Measurements from ENCODE around the gene DSCAML1. TPM values are rescaled to one million over a fixed set of nuclear protein-coding genes. Genes with fewer than 3 reads are reported as not detected.
A peak's percentile ranks its signal among the peaks of the same experiment; 100 is the strongest.

Gene DSCAML1
- total RNA-seq, 1 experiment from 2014 or later: 0.03 TPM

DNA sequence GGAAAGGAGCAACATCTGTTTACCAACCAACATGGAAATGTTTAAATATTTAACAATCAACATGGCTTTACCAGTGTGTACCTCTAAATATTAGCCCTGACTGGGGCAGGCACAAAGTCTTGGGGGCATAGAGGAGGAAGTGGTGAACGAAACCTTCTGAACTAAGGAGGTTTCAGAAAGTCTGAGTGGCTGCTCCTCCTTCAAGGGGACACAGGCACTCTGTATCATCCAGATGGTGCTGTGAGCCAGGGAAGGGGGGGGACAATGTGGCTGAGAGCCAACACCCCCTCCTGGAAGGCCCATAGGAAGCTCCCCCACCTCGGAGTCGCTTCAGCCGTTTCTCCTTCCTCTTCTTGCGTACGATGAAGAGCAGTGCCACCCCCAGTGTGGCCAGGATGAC is 361.7 kb downstream of the DSCAML1 start:
- no peaks in the 10 kb centered on the region for H3K36me3 ChIP-seq
- DNase-seq (ENCODE audit: low read depth in 1 of 2, low spot score in 2 of 2): no peak
- H3K4me1 ChIP-seq (replicated peaks): no peaks in the 10 kb centered on the region
- no peaks in the 10 kb centered on the region for H3K9me3 ChIP-seq (replicated peaks)
- no peak overlapping the region for H3K27ac ChIP-seq
- no peak overlapping the region for H3K4me3 ChIP-seq
- no peaks in the 10 kb centered on the region for H3K27me3 ChIP-seq (replicated peaks)

DNA sequence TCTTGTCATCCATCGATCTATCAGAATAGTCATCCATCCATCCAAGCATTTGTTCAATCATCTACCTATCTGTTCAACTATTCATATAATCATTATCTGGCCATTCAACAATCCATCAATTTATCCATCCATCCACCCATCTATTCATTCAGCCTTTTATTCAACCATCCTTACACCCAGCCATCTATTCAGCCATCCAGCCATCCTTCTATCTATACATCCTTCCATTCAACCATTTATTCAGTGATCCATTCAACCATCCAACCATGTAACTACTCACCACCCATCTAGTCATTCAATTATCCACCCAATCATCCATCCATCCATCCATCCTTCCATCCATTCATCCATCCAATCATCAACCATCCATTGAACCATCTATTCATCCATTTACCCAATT is 362.5 kb downstream of the DSCAML1 start:
- no peaks in the 10 kb centered on the region for H3K27me3 ChIP-seq (replicated peaks)
- no peaks in the 10 kb centered on the region for H3K4me1 ChIP-seq (replicated peaks)
- H3K4me3 ChIP-seq: no peak overlapping the region
- no peaks in the 10 kb centered on the region for H3K9me3 ChIP-seq (replicated peaks)
- DNase-seq (ENCODE audit: low read depth in 1 of 2, low spot score in 2 of 2): no peak
- H3K27ac ChIP-seq: no peak overlapping the region
- H3K36me3 ChIP-seq: no peaks in the 10 kb centered on the region

DNA sequence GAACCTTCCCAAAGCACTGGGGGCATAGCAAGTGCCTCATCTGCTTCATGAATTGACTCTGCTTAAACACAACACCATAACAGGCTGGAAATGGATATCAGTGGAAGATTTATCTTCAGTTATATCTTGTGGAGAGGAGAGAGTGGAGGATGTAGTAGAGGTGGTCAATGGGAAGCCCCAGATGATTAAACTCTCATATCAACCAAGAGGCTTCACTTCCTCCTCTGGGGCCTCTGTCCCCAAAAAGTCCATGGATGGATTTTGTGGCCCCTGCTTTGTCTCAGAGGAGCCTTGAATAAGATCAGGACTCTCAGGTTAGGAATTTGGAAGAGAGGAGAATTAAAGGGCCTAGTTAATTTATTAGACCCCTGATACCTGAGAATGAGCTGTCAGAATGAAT is 363.3 kb downstream of the DSCAML1 start:
- Histone ChIP-seq H3K27ac (no peak overlapping the region), H3K9me3 (replicated peaks) (no peaks in the 10 kb centered on the region), H3K27me3 (replicated peaks) (no peaks in the 10 kb centered on the region), H3K4me3 (no peak overlapping the region), H3K36me3 (no peaks in the 10 kb centered on the region), H3K4me1 (replicated peaks) (no peaks in the 10 kb centered on the region)
- no peak for DNase-seq (ENCODE audit: low read depth in 1 of 2, low spot score in 2 of 2)

DNA sequence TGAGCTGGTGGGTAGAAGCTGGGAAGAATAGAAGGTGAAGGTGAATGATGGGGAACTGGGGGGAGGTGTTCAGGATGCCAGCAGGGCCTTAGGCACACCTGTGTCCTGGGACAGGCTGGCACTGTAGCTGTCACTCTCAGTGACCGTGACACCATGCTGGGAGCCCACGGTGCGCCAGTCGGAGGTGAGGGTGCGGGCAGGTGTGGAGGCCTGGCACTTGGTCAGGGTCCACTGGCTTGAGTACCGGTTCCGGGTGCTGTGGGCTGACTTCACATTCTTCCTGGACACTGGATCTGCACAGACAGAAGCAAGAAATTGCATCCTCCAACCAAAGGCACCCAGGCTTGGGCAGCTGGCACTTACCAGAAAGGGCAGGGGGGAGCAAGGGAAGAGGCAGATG is 365.6 kb downstream of the DSCAML1 start:
- no peak overlapping the region for H3K27ac ChIP-seq
- H3K27me3 ChIP-seq (replicated peaks): no peaks in the 10 kb centered on the region

DNA sequence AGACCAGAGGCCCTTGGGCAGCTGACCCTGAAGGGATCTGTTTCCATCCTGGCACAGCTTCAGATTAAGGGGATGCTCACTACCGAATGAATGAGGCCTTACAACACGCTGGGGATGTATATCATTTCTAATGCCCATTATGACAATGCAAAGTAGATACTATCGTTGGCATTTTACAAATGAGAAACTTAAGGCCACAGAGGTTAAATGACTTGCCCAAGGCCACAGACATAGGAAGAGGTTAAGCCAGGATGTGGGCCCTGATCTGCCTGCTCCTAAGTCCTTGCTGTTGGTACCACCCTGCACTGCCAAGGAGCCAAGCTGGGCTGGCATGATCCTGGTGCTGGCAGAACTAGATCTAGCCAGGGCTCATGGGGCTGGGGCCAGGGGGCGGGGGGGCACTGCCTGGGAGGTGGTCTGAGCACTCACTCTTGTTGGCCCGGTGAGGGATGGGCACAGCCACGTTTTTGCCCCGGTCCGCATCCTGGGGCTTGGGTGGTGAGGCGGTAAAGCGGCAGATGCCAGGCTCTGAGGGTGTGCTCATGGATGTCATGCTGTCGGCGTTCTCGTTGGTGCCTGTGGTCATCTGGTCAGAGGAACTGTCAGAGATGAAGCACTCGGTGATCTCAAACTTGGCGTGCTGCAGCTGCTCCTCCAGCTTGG is 366.6 kb downstream of the DSCAML1 start:
- no peaks in the 10 kb centered on the region for H3K9me3 ChIP-seq (replicated peaks)
- H3K27ac ChIP-seq: no peak overlapping the region
- no peaks in the 10 kb centered on the region for H3K4me1 ChIP-seq (replicated peaks)
- no peaks in the 10 kb centered on the region for H3K27me3 ChIP-seq (replicated peaks)
- H3K4me3 ChIP-seq: no peak overlapping the region
- no peaks in the 10 kb centered on the region for H3K36me3 ChIP-seq
- DNase-seq (ENCODE audit: low read depth in 1 of 2, low spot score in 2 of 2): no peak

More for the DNA sequence above, 365.6 kb downstream of the DSCAML1 start:
- Histone ChIP-seq H3K36me3 (no peaks in the 10 kb centered on the region), H3K4me3 (no peak overlapping the region), H3K9me3 (replicated peaks) (no peaks in the 10 kb centered on the region), H3K4me1 (replicated peaks) (no peaks in the 10 kb centered on the region)
- DNase-seq (ENCODE audit: low read depth in 1 of 2, low spot score in 2 of 2): no peak

DNA sequence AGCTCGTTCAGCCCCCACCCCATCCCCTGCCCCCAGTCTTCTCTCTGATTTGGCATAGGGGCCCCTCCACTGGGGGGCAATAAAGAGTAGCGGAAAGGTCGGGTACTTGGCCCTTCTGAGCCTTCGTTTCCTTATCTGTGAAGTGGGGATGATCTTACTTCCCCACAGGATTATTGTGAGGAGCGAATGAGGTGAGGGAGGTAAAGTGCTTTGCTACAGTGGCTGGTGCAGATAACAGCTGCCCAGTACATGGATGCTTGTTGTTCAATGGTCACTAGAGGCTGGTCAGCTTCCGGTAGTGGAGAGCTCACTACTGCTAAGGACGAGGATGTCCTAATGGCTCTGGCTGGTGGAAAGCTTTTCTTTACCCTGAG is 368.2 kb downstream of the DSCAML1 start:
- H3K4me1 ChIP-seq (replicated peaks): no peaks in the 10 kb centered on the region
- H3K27me3 ChIP-seq (replicated peaks): no peaks in the 10 kb centered on the region
- H3K36me3 ChIP-seq: no peaks in the 10 kb centered on the region
- DNase-seq (ENCODE audit: low read depth in 1 of 2, low spot score in 2 of 2): no peak
- H3K4me3 ChIP-seq: no peak overlapping the region
- H3K9me3 ChIP-seq (replicated peaks): no peaks in the 10 kb centered on the region
- H3K27ac ChIP-seq: no peak overlapping the region

DNA sequence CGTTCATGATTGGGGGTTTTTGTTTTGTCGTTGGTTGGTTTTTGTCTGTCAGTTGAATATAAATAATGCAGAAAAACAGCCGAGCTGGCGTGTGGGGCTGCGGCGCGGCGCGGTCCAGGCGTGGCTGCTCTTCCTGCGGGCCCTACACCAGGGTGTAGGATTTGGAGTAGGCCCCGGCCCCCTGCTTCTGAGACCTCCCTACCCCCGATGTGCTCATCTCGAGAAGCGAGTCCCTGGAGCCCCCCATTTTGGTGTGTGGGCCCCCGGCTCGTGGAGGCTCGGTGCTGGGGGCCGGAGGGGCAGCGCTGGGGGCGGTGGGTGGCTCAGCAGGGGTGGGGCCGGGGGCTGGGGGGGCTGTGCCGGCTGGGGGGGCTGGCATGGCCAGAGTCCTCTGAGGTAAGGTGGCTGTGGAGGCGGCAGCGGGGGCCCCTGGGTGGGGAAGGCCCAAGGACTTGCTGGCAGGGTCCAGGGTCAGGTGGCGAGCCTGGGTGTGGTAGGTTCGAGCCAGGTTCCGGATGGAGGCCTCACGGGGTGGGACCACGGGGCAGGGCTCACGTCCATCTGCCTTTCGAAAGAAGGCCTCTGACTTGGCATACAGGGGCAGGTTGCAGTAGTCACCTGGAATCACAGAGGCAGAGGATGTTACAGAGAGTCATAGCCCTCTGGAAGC is 368.7 kb downstream of the DSCAML1 start:
- Histone ChIP-seq H3K27me3 (replicated peaks) (no peaks in the 10 kb centered on the region), H3K27ac (no peak overlapping the region), H3K4me1 (replicated peaks) (no peaks in the 10 kb centered on the region), H3K9me3 (replicated peaks) (no peaks in the 10 kb centered on the region), H3K4me3 (no peak overlapping the region), H3K36me3 (no peaks in the 10 kb centered on the region)
- no peak for DNase-seq (ENCODE audit: low read depth in 1 of 2, low spot score in 2 of 2)

DNA sequence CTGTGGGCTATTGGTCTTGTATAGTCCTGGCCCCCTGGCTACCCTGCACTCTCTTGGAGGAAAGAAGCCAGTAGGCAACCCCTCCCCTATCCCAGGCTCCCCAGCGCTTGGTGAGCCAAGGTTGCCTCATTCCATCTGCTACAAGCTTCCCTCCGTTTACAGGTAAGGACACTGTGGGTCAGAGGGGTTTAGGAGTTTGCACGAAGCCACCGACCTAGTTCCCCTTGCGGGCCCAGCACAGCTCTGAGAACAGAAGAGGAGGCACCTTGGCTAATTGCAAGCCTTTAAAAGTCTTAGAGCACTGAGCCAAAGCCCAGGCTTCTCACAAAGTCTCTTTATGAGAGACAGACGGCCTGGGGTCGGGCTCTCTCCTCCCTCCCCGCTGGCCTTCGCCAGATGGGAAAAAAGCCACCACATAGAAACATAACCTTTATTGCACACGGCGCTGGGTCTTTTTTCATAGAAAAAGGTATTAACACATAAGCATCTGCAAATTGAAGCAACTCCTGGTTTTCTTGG is 369.6 kb downstream of the DSCAML1 start:
- no peaks in the 10 kb centered on the region for H3K36me3 ChIP-seq
- no peak overlapping the region for H3K27ac ChIP-seq
- H3K4me3 ChIP-seq: no peak overlapping the region
- no peaks in the 10 kb centered on the region for H3K27me3 ChIP-seq (replicated peaks)
- H3K9me3 ChIP-seq (replicated peaks): no peaks in the 10 kb centered on the region
- H3K4me1 ChIP-seq (replicated peaks): no peaks in the 10 kb centered on the region
- no peak for DNase-seq (ENCODE audit: low read depth in 1 of 2, low spot score in 2 of 2)

DNA sequence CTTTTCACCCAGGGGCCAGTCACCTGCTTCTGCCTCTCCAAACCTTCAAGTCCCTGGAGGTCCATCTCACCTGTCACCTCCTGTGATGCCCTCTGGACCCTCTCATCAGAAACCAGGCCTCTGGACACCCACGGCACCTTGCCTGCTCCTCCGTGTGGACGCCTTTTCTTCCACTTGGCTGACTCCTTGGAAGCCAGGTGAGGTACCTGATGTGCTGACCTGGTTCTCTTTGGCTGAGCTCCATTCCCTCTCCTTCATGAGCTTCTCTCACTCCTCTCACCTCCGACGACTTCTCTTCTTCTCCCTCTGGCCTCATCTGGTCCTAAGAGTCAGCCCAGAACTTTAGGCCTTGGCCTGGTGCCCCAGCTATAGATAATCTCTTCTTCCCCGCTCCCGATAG is 370.1 kb downstream of the DSCAML1 start:
- Histone ChIP-seq H3K36me3 (no peaks in the 10 kb centered on the region), H3K27me3 (replicated peaks) (no peaks in the 10 kb centered on the region), H3K27ac (no peak overlapping the region), H3K9me3 (replicated peaks) (no peaks in the 10 kb centered on the region), H3K4me1 (replicated peaks) (no peaks in the 10 kb centered on the region), H3K4me3 (no peak overlapping the region)
- DNase-seq (ENCODE audit: low read depth in 1 of 2, low spot score in 2 of 2): no peak

DNA sequence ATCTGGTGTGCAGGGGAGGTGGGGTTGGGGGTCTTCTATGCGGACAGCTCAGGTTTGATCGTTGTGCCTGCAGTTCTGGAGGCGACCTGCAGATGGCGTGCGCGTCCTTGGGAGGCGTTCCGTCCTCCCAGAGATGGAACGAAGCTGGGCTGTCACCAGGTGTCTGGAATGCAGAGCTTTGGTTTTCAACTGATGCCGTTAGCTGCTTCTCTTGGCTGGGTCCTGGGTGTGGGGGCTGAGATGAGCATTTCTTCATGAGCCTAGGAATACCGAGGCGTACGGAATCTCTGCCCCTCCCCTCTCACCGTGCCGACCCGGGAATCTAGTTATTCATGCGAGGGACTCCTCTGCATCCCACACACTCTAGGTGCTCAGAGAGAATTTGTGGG is 370.7 kb downstream of the DSCAML1 start:
- Histone ChIP-seq H3K36me3 (no peaks in the 10 kb centered on the region), H3K27me3 (replicated peaks) (no peaks in the 10 kb centered on the region), H3K4me3 (no peak overlapping the region), H3K4me1 (replicated peaks) (no peaks in the 10 kb centered on the region), H3K27ac (no peak overlapping the region), H3K9me3 (replicated peaks) (no peaks in the 10 kb centered on the region)
- DNase-seq (ENCODE audit: low read depth in 1 of 2, low spot score in 2 of 2): peak; percentile 32 to 65

DNA sequence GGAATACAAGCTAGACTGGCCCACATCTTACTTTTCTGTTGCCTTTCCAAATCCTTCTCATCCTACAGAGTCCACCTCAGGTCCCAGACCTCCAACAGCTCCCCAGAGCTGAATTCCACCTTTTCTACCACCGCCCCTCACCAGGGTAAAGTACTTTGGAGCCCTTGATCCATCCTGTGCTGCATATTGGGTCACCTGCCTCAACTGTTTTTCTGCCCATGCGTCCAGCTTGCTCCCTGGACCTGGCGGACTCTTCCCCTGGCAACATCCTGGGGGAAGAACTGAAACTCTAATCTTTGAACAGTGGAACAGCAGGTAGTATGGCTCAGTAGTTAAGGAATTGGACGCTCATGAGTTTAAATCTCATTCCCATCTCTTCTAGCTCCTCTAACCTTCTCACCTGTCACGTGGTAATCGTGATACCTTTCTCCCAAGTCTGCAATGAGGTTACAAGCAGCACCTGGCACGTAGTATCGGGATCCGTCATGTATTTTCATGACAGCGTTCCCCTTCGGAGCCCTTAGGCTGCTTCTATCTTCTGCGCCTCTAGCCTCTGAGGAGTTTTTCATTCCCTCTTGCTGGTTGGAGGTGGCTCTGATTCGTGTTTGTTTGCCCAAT is 371.2 kb downstream of the DSCAML1 start:
- no peaks in the 10 kb centered on the region for H3K4me1 ChIP-seq (replicated peaks)
- DNase-seq (ENCODE audit: low read depth in 1 of 2, low spot score in 2 of 2): no peak

DNA sequence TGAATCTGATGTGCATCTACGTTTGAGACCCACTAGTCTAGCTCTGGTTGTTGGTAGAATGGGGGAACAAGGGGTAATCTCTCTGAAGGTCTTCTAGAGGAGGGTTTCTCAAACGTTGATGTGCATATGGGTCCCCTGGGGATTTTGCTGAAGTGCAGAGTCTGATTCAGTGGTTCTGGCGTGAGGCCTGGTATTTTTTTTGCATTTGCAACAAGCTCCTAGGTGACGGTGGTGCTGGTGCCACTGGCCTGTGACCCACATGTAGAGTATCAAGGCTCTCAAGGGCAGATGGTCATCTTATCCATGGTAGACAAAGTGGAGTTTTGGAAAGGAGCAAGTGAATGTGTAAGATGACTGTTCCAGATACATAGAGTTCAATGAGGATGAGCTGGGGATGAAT is 372.2 kb downstream of the DSCAML1 start:
- no peak for DNase-seq (ENCODE audit: low read depth in 1 of 2, low spot score in 2 of 2)
- Histone ChIP-seq H3K4me1 (replicated peaks) (no peaks in the 10 kb centered on the region), H3K9me3 (replicated peaks) (no peaks in the 10 kb centered on the region), H3K27ac (no peak overlapping the region), H3K27me3 (replicated peaks) (no peaks in the 10 kb centered on the region), H3K4me3 (no peak overlapping the region), H3K36me3 (no peaks in the 10 kb centered on the region)

More for the DNA sequence above, 371.2 kb downstream of the DSCAML1 start:
- Histone ChIP-seq H3K27ac (no peak overlapping the region), H3K9me3 (replicated peaks) (no peaks in the 10 kb centered on the region), H3K27me3 (replicated peaks) (no peaks in the 10 kb centered on the region), H3K4me3 (no peak overlapping the region), H3K36me3 (no peaks in the 10 kb centered on the region)

DNA sequence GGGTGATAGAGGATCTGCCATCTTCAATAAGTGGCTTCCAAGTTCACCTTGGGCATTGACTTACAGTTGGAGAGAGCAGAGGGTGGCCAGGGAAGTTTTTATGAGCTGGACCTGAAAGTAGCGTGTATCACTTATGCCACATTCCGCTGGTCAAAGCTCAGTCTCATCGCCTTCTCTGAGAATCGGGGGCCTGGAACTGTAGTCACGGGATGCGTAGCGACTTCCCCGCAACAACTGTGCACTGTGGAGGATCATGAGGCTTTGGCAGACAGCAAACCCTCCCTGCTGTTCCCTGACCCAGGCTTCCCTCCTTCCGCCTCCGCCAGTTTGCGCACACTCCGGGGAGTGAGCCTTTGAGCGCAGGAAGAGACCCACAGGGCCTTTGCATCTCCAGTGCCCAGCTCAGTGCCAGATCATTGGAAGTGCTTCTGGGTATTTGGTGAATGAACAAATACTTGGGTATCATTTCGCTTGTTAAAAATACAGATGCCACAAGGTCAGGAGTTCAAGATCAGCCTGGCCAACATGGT is 373.9 kb downstream of the DSCAML1 start:
- no peaks in the 10 kb centered on the region for H3K27me3 ChIP-seq (replicated peaks)
- DNase-seq (ENCODE audit: low read depth in 1 of 2, low spot score in 2 of 2): no peak
- H3K4me3 ChIP-seq: no peak overlapping the region
- H3K4me1 ChIP-seq (replicated peaks): no peaks in the 10 kb centered on the region
- H3K27ac ChIP-seq: no peak overlapping the region
- H3K36me3 ChIP-seq: no peaks in the 10 kb centered on the region
- no peaks in the 10 kb centered on the region for H3K9me3 ChIP-seq (replicated peaks)

DNA sequence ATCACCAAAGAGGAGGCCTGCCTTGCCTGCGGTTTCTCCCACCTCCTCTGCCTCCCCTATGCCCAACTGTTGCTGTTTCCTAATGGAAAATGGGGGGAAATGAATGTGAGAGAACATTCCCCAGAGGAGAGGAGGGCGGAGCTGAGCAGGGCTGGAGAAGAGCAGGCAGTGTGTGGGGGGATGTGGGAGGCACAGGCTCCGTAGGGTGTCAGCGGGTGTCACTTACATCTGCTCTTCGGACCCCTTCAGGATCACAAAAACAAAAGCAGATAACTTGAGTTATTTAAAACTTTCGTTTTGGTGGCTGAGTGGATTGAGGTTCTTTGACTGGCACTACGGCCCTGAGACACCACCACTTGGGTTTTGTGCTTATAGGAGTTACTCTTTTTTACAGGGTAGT is 375.5 kb downstream of the DSCAML1 start:
- H3K27me3 ChIP-seq (replicated peaks): no peaks in the 10 kb centered on the region
- no peak overlapping the region for H3K27ac ChIP-seq
- H3K4me1 ChIP-seq (replicated peaks): no peaks in the 10 kb centered on the region
- no peak overlapping the region for H3K4me3 ChIP-seq
- no peaks in the 10 kb centered on the region for H3K36me3 ChIP-seq
- no peaks in the 10 kb centered on the region for H3K9me3 ChIP-seq (replicated peaks)
- no peak for DNase-seq (ENCODE audit: low read depth in 1 of 2, low spot score in 2 of 2)
